ACHN (cell line): Measurements from ENCODE around the gene PRAMEF27.
"Not testable (repeated sequence)": the region's sequence is repeated elsewhere in the genome, so short reads cannot be mapped to it uniquely, and the experiment has no call there.

Source experiments
- DNase-seq: peaks from one replicate; pipeline ENCODE4 v3.0.0-alpha.2; 2015
- in situ Hi-C: cut with HindIII; loops from 2 replicates; pipeline ENCODE4 v1.10.0; 2017; ENCODE audit warnings: low sequenced_read_pairs, low pct_ligation_motif_present, low pct_unique_long_range_greater_than_20kb

PRAMEF27 gene

GRCh38 chr1:13056475-13056874 lies at the start of gene PRAMEF27:
TSS of gene PRAMEF27 (minus strand) at chr1:13056575. CDS start at chr1:13053659, 2,916 bp downstream.
- in situ Hi-C loops, DNase-seq: not testable (repeated sequence)

GRCh38 chr1:13070474-13070873 lies 14.1 kb upstream of the PRAMEF27 start, which contains the start of gene PRAMEF25:
TSS of gene PRAMEF25 (plus strand) at chr1:13070774. CDS start at chr1:13073694, 2,920 bp downstream.
- in situ Hi-C loops, DNase-seq: not testable (repeated sequence)

GRCh38 chr1:13019846-13020245 lies 36.5 kb downstream of the PRAMEF27 start:
- DNase-seq, in situ Hi-C loops: not testable (repeated sequence)

DNA sequence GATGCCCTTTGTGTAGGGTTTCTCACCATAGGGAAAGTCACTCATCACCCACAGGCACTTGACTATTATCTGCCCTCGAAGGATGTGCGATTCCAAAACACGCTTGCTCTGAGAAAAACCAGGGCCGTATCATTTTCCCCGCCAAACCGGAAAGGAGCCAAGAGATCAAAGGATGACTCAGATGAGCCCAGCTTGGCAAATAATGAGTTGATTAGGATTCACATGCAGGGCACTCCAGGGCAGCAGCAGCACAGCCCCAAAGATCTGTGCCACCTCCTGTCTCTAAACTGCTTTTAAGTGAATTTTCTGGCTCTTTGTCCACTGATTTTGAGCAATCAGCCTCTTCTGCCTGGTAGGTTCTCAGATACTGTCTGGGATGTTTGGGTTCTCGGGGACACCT lies 44.4 kb downstream of the PRAMEF27 start:
- in situ Hi-C loops, DNase-seq: not testable (repeated sequence)

GRCh38 chr1:13009348-13009747 lies 47.0 kb downstream of the PRAMEF27 start:
- in situ Hi-C loops, DNase-seq: not testable (repeated sequence)

GRCh38 chr1:13005732-13006131 lies 50.6 kb downstream of the PRAMEF27 start:
- in situ Hi-C loops: not testable (repeated sequence)

More at GRCh38 chr1:13005732-13006131, 50.6 kb downstream of the PRAMEF27 start:
- not testable (repeated sequence) for DNase-seq
